Left lung (tissue), 10 donors: Measurements from ENCODE around the gene KIF16B. TPM values are rescaled to one million over a fixed set of nuclear protein-coding genes. Genes with fewer than 3 reads are reported as not detected.
"Not testable (repeated sequence)": the region's sequence is repeated elsewhere in the genome, so short reads cannot be mapped to it uniquely, and the experiment has no call there.

ENCODE experiments used
- ATAC-seq: fragments of 200-7000 bp; cut with Tn5 transposase; one replicate; pipeline ENCODE4 v1.9.1; 2020; ENCODE audit warnings: moderate library complexity
- DNase-seq, 4 donors: peaks; one replicate each; pipeline ENCODE4 v3.0.0-alpha.2; 2013 to 2020
- H3K27ac ChIP-seq, 2 donors: fragments of 200-600 bp; sonication (generic) in 1 of 2; one replicate each; pipeline versions ENCODE4 v1.5.0 to v1.8.0; 2020 to 2021
- H3K27me3 ChIP-seq, 2 donors: fragments of 200-600 bp; sonication (generic) in 1 of 2; one replicate each; pipeline versions ENCODE4 v1.5.0 to v1.8.0; 2020 to 2021
- H3K36me3 ChIP-seq, 2 donors: fragments of 200-600 bp; sonication (generic) in 1 of 2; one replicate each; pipeline versions ENCODE4 v1.5.0 to v1.8.0; 2020 to 2021
- H3K4me1 ChIP-seq, 2 donors: fragments of 200-600 bp; one replicate each; pipeline ENCODE4 v1.8.0; 2021
- H3K4me3 ChIP-seq, 2 donors: fragments of 200-600 bp; sonication (generic) in 1 of 2; one replicate each; pipeline versions ENCODE4 v1.5.0 to v1.8.0; 2020 to 2021; ENCODE audit warnings: mild to moderate bottlenecking in 1 of 2
- H3K9me3 ChIP-seq, 2 donors: fragments of 200-600 bp; sonication (generic) in 1 of 2; one replicate each; pipeline versions ENCODE4 v1.5.0 to v1.8.0; 2020 to 2021
- CTCF ChIP-seq, 2 donors: fragments of 200-600 bp; sonication (generic) in 1 of 2; IDR thresholded peaks; one replicate each; pipeline versions ENCODE4 v1.5.0 to v1.8.0; 2021; ENCODE audit warnings: antibody characterized with exemption in 2 of 2
- intact Hi-C, 2 donors: fragments of 100-400 bp; cut with DNase I; formaldehyde crosslinking; loops; one replicate each; pipeline versions ENCODE4 v1.11.2 to v1.14.2; 2022
- polyA plus RNA-seq, 6 donors: library from polyadenylated mRNA; unstranded; fragments of 120-200 nt; gene quantifications; one replicate each; pipeline ENCODE4 v1.2.1, GENCODE V29; 2013; ENCODE audit not compliant: insufficient read length in 6 of 6
- total RNA-seq, 2 donors: library from RNA; stranded (reverse); fragmentation: NEBNext Ultra II Directional; extraction: Animal tissue kit (Norgen Biotek cat#: 25700); gene quantifications; one replicate each; pipeline ENCODE4 v1.2.1, GENCODE V29; 2021
- donor health status: DM: no; HTN: yes; CAD: no.
- donor health status: DM: no; HTN: no; CAD: no.

KIF16B gene
- total and polyA plus RNA-seq, 8 donors, result 9.1 to 23.8 (median 12.8) TPM

- Histone ChIP-seq H3K27me3 (no peaks in the 10 kb centered on the region), H3K9me3 (no peaks in the 10 kb centered on the region), H3K27ac (peak overlapping the region; percentile 23 to 45), H3K4me3 (peak overlapping the region; percentile 36 to 82), H3K36me3 (no peaks in the 10 kb centered on the region), H3K4me1 (peaks cover 0 to 35% of the 10 kb centered on the region in 2 donors)
- TF ChIP-seq CTCF (IDR thresholded peaks at IDR 0.05), result no peak
- peak; percentile 73 to 97 (median 86) for DNase-seq
- peak; percentile 77 for ATAC-seq
- intact Hi-C loops, result no loop called here
Measured at GRCh38 chr20:16574656-16575355, 1.6 kb upstream of the KIF16B start.

GRCh38 chr20:16571333-16571732 is 1.9 kb downstream of the KIF16B start:
- Histone ChIP-seq H3K4me1 (peaks cover 0 to 35% of the 10 kb centered on the region in 2 donors), H3K9me3 (no peaks in the 10 kb centered on the region), H3K27me3 (no peaks in the 10 kb centered on the region), H3K36me3 (no peaks in the 10 kb centered on the region), H3K27ac (no peak overlapping the region), H3K4me3 (peak overlapping the region in 1 of 2 donors; percentile 82)
- ATAC-seq (no peak), DNase-seq (no peak)
- TF ChIP-seq CTCF (IDR thresholded peaks at IDR 0.05), result no peak
- intact Hi-C loops, result no loop called here

- Histone ChIP-seq H3K27me3 (no peaks in the 10 kb centered on the region), H3K36me3 (no peaks in the 10 kb centered on the region), H3K9me3 (no peaks in the 10 kb centered on the region), H3K27ac (no peak overlapping the region), H3K4me3 (no peak overlapping the region), H3K4me1 (peaks cover 0 to 27% of the 10 kb centered on the region in 2 donors)
- DNase-seq (no peak), ATAC-seq (peak; percentile 2)
- TF ChIP-seq CTCF (IDR thresholded peaks at IDR 0.05), result no peak
- intact Hi-C loops, result no loop called here
Measured at GRCh38 chr20:16569246-16570153, 3.7 kb downstream of the KIF16B start.

- H3K27ac ChIP-seq, result no peak overlapping the region
- ATAC-seq (no peak), DNase-seq (no peak)
- H3K36me3 ChIP-seq, result no peaks in the 10 kb centered on the region
- TF ChIP-seq CTCF (IDR thresholded peaks at IDR 0.05), result no peak
- H3K4me3 ChIP-seq, result no peak overlapping the region
- H3K9me3 ChIP-seq, result no peaks in the 10 kb centered on the region
- H3K4me1 ChIP-seq, result no peaks in the 10 kb centered on the region
- no peaks in the 10 kb centered on the region for H3K27me3 ChIP-seq
- intact Hi-C loops, result no loop called here
Measured at GRCh38 chr20:16566080-16566479, 7.2 kb downstream of the KIF16B start.

GRCh38 chr20:16564079-16564478 is 9.2 kb downstream of the KIF16B start:
- H3K27ac ChIP-seq, H3K4me3 ChIP-seq, H3K36me3 ChIP-seq, H3K4me1 ChIP-seq, H3K27me3 ChIP-seq, ATAC-seq, DNase-seq, H3K9me3 ChIP-seq, intact Hi-C loops: not testable (repeated sequence)
